Activated CD4-positive, alpha-beta memory T cell treated with anti-CD3 and anti-CD28 coated beads for 36 hours (primary cell): ENCODE measurements around the gene TPST1. TPM values are rescaled to one million over a fixed set of nuclear protein-coding genes. Genes with fewer than 3 reads are reported as not detected.
A peak's percentile ranks its signal among the peaks of the same experiment; 100 is the strongest.
"Not testable (repeated sequence)": the region's sequence is repeated elsewhere in the genome, so short reads cannot be mapped to it uniquely, and the experiment has no call there.

Experiments used
- CTCF ChIA-PET: fragments of 350-600 bp; sonication (Branson Sonifier 250); formaldehyde crosslinking; loops from one replicate; lab custom pipeline; 2021; ENCODE audit warnings: antibody characterized with exemption, inconsistent platforms; lab: Charles Lee
- POLR2A ChIA-PET: fragments of 350-600 bp; sonication (Branson Sonifier 250); formaldehyde crosslinking; loops from one replicate; lab custom pipeline; 2021; ENCODE audit warnings: antibody characterized with exemption; lab: Charles Lee
- DNase-seq: peaks from one replicate; pipeline ENCODE4 v3.0.0-alpha.2; 2020
- H3K27ac Mint-ChIP-seq: one replicate; pipeline ENCODE4 v1.8.0; 2021; ENCODE audit warnings: mixed read lengths
- H3K27me3 Mint-ChIP-seq: one replicate; pipeline ENCODE4 v1.8.0; 2021; ENCODE audit warnings: mixed read lengths
- H3K36me3 Mint-ChIP-seq: one replicate; pipeline ENCODE4 v1.8.0; 2021; ENCODE audit warnings: mixed read lengths
- H3K4me1 Mint-ChIP-seq: one replicate; pipeline ENCODE4 v1.8.0; 2021; ENCODE audit warnings: low read depth, mixed read lengths
- H3K4me3 Mint-ChIP-seq: one replicate; pipeline ENCODE4 v1.8.0; 2021; ENCODE audit warnings: mild to moderate bottlenecking, mixed read lengths
- H3K9me3 Mint-ChIP-seq: one replicate; pipeline ENCODE4 v1.8.0; 2021; ENCODE audit warnings: mixed read lengths
- intact Hi-C: fragments of 100-400 bp; cut with micrococcal nuclease; formaldehyde crosslinking; loops from one replicate; pipeline ENCODE4 v1.15.1; 2023
- total RNA-seq, 2 experiments: library from RNA; stranded (reverse); gene quantifications; one replicate each; pipeline ENCODE4 v1.2.3, GENCODE V29; 2021

TPST1 gene
- under 1 TPM; 0.62 to 0.94 TPM for total RNA-seq

- H3K27me3 Mint-ChIP-seq = peaks cover 21% of the 10 kb centered on the region
- POLR2A ChIA-PET = no interaction called here
- peaks cover 28% of the 10 kb centered on the region for H3K4me1 Mint-ChIP-seq
- no peaks in the 10 kb centered on the region for H3K36me3 Mint-ChIP-seq
- H3K27ac Mint-ChIP-seq = no peak within 1 kb of the TSS
- CTCF ChIA-PET = interaction anchor here (0.7 to 1.5 kb wide), 5 partner anchors 35 to 224 kb away, joined by 3 to 6 read pairs (median 3); no protein-coding TSS in a partner anchor
- peak within 1 kb of the TSS; percentile 81 for H3K4me3 Mint-ChIP-seq
- DNase-seq = peak; percentile 84
- H3K9me3 Mint-ChIP-seq = no peaks in the 10 kb centered on the region
- intact Hi-C loops = loop anchor here (10.0 kb wide), 1 partner anchor 90 kb away; the partner anchor contains the start of gene CRCP
Observed at GRCh38 chr7:66204822-66205740, at the start of gene TPST1. TSS of gene TPST1 (plus strand) at chr7:66205334. CDS start at chr7:66240426, 35,092 bp downstream.

DNA sequence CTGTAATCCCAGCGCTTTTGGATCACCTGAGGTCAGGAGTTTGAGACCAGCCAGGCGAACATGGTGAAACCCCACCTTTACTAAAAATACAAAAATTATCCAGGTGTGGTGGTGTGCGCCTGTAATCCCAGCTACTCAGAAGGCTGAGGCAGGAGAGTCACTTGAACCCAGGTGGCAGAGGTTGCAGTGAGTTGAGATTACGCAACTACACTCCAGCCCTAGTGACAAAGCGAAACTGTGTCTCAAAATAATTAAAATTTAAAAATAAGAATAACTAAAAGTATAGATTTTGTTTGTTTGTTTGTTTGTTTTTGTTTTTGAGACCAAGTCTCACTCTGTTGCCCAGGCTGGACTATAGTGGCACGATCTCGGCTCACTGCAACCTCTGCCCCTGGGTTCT, 49.1 kb upstream of the TPST1 start:
- H3K27ac Mint-ChIP-seq, intact Hi-C loops, H3K4me3 Mint-ChIP-seq, POLR2A ChIA-PET, H3K4me1 Mint-ChIP-seq, CTCF ChIA-PET, DNase-seq, H3K27me3 Mint-ChIP-seq: not testable (repeated sequence)
- peaks cover 16% of the 10 kb centered on the region for H3K9me3 Mint-ChIP-seq
- H3K36me3 Mint-ChIP-seq = peaks cover 56% of the 10 kb centered on the region

DNA sequence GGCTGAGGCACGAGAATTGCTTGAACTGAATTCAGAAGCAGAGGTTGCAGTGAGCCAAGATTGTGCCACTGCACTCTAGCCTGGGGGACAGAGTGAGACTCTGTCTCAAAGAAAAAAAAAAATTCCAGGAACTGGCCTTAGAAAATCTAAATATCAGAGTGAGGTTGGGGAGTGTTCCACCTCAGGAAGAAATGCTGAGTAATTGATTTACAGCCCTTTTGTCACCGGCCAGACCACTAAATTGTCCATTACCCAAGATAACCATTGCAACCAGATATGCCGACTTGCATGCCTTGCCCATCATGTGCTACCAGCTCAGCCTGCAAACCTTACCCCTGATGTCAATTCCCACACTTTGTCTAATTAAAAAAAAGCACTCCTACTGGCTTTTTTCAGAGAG, 48.1 kb upstream of the TPST1 start:
- peaks cover 16% of the 10 kb centered on the region for H3K9me3 Mint-ChIP-seq
- ChIA-PET POLR2A (no interaction called here), CTCF (no interaction called here)
- no peak for DNase-seq
- no peaks in the 10 kb centered on the region for H3K4me1 Mint-ChIP-seq
- H3K36me3 Mint-ChIP-seq = peaks cover 49% of the 10 kb centered on the region
- H3K27me3 Mint-ChIP-seq = no peaks in the 10 kb centered on the region
- no peak overlapping the region for H3K4me3 Mint-ChIP-seq
- intact Hi-C loops = no loop called here
- no peak overlapping the region for H3K27ac Mint-ChIP-seq

DNA sequence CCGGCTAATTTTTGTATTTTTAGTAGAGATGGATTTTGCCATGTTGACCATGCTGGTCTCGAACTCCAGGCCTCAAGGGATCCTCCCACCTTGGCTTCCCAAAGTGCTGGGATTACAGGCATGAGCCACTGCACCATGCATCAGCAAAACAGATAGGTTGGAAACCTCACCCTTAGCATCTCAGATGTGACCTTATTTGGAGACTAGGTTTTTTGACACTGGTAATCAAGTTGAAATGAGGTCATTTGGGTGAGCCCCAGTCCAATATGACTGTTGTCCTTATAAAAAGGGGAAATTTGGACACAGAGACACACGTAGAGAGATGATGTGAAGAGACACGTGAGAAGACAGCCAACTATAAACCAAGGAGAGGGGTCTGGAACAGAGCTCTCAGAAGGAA, 42.5 kb upstream of the TPST1 start:
- no peak for DNase-seq
- no peak overlapping the region for H3K4me3 Mint-ChIP-seq
- no peaks in the 10 kb centered on the region for H3K4me1 Mint-ChIP-seq
- no peaks in the 10 kb centered on the region for H3K27me3 Mint-ChIP-seq
- CTCF ChIA-PET = no interaction called here
- intact Hi-C loops = no loop called here
- H3K36me3 Mint-ChIP-seq = peaks cover 14% of the 10 kb centered on the region
- POLR2A ChIA-PET = no interaction called here
- peaks cover 14% of the 10 kb centered on the region for H3K9me3 Mint-ChIP-seq
- H3K27ac Mint-ChIP-seq = no peak overlapping the region

DNA sequence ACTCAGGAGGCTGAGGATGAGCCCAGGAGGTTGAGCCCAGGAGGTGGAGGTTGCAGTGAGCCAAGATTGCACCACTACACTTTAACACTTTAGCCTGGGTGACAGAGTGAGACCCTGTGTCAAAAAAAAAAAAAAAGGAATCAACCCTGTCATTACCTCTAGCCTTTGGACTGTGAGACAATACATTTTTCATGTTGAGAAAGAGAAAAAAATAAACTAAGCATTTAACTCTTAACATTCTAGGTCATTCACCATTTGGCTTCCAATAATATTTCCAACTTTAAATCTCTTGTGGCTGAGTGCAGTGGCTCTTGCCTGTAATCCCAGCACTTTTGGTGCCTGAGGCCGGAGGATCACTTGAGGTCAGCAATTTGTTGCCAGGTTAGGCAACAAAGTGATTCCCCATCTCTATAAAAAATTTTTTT, 41.9 kb upstream of the TPST1 start:
- ChIA-PET CTCF (no interaction called here), POLR2A (no interaction called here)
- H3K27ac Mint-ChIP-seq = no peak overlapping the region
- H3K4me3 Mint-ChIP-seq = no peak overlapping the region
- no peaks in the 10 kb centered on the region for H3K27me3 Mint-ChIP-seq
- intact Hi-C loops = no loop called here
- no peaks in the 10 kb centered on the region for H3K4me1 Mint-ChIP-seq
- no peak for DNase-seq
- peaks cover 11% of the 10 kb centered on the region for H3K9me3 Mint-ChIP-seq
- H3K36me3 Mint-ChIP-seq = peaks cover 11% of the 10 kb centered on the region

DNA sequence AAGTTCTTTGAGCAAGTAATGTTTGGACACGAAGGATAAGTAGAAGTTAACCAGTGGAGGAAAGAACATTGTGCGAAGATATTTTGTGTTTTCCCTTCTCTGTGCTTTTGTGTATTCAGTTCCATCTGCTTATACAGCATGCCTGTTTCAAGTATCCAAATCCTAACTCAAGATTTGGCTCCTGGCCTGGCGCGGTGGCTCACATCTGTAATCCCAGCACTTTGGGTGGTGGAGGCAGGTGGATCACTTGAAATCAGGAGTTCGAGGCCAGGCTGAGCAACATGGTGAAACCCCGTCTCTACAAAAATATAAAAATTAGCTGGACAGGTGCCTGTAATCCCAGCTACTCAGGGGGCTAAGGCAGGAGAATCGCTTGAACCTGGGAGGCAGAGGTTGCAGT, 40.8 kb upstream of the TPST1 start:
- intact Hi-C loops = no loop called here
- Mint-ChIP-seq H3K27me3 (no peaks in the 10 kb centered on the region), H3K9me3 (peaks cover 3% of the 10 kb centered on the region), H3K27ac (no peak overlapping the region), H3K4me3 (no peak overlapping the region), H3K36me3 (peaks cover 3% of the 10 kb centered on the region), H3K4me1 (no peaks in the 10 kb centered on the region)
- ChIA-PET POLR2A (no interaction called here), CTCF (no interaction called here)
- no peak for DNase-seq

DNA sequence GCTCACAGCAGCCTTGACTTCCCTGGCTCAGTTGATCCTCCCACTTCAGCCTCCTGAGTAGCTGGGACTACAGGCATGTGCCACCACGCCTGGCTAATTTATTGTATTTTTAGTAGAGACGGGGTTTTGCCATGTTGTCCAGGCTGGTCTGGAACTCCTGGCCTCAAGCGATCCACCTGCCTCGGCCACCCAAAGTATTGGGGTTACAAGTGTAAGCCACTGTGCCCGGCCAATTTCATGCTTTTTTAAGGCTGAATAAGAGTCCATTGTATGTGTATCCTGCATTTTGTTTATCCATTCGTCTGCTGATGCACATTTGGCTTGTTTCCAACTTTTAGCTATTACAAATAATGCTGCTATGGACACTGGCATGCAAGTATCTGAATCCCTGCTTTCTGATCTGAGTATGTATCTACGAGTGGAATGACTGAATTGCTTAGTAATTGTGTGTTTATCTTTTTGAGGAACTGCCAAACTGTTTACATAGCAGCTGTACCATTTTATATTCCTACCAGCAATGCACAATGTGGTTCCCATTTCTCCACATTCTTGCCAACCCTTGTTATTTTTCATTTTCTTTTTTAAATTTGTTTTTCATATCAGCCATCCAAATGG, 37.3 kb upstream of the TPST1 start:
- CTCF ChIA-PET = no interaction called here
- no peaks in the 10 kb centered on the region for H3K4me1 Mint-ChIP-seq
- intact Hi-C loops = no loop called here
- POLR2A ChIA-PET = no interaction called here
- H3K27me3 Mint-ChIP-seq = no peaks in the 10 kb centered on the region
- no peak overlapping the region for H3K27ac Mint-ChIP-seq
- no peak for DNase-seq
- no peaks in the 10 kb centered on the region for H3K9me3 Mint-ChIP-seq
- H3K36me3 Mint-ChIP-seq = no peaks in the 10 kb centered on the region
- no peak overlapping the region for H3K4me3 Mint-ChIP-seq

DNA sequence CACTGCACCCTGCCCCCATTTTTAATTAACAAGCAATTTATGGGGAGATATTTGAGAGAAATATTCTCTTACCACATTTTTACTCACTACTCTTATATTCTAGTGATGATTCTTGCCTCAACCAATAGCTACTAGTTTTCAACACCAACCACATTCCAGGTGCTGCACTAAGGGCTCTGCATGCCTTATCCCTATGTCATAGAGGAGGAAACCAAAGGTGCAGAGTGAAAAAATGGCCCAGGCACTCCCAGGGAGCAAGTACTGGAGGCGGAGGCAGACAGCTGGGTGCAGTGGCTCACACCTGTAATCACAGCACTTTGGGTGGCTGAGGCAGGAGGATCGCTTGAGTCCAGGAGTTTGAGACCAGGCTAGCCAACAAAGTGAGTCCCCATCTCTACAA, 35.5 kb upstream of the TPST1 start:
- H3K27ac Mint-ChIP-seq = no peak overlapping the region
- H3K9me3 Mint-ChIP-seq = no peaks in the 10 kb centered on the region
- intact Hi-C loops = no loop called here
- POLR2A ChIA-PET = no interaction called here
- no peaks in the 10 kb centered on the region for H3K27me3 Mint-ChIP-seq
- H3K4me1 Mint-ChIP-seq = no peaks in the 10 kb centered on the region
- H3K36me3 Mint-ChIP-seq = no peaks in the 10 kb centered on the region
- CTCF ChIA-PET = no interaction called here
- DNase-seq = no peak
- no peak overlapping the region for H3K4me3 Mint-ChIP-seq

- H3K9me3 Mint-ChIP-seq = no peaks in the 10 kb centered on the region
- H3K27me3 Mint-ChIP-seq = no peaks in the 10 kb centered on the region
- no peaks in the 10 kb centered on the region for H3K4me1 Mint-ChIP-seq
- no peaks in the 10 kb centered on the region for H3K36me3 Mint-ChIP-seq
- DNase-seq = no peak
- intact Hi-C loops = no loop called here
- ChIA-PET POLR2A (no interaction called here), CTCF (interaction anchor here (0.6 to 1.2 kb wide), 2 partner anchors 34 to 414 kb away, joined by 3 to 4 read pairs; partner anchors contain the start of gene TPST1)
- no peak overlapping the region for H3K4me3 Mint-ChIP-seq
- no peak overlapping the region for H3K27ac Mint-ChIP-seq
Observed at GRCh38 chr7:66170309-66171231, 34.6 kb upstream of the TPST1 start.

GRCh38 chr7:66172536-66173401, 32.4 kb upstream of the TPST1 start:
- DNase-seq = peak; percentile 10
- H3K27ac Mint-ChIP-seq, H3K36me3 Mint-ChIP-seq, CTCF ChIA-PET, H3K4me1 Mint-ChIP-seq, H3K27me3 Mint-ChIP-seq, intact Hi-C loops, H3K9me3 Mint-ChIP-seq, POLR2A ChIA-PET, H3K4me3 Mint-ChIP-seq: not testable (repeated sequence)

DNA sequence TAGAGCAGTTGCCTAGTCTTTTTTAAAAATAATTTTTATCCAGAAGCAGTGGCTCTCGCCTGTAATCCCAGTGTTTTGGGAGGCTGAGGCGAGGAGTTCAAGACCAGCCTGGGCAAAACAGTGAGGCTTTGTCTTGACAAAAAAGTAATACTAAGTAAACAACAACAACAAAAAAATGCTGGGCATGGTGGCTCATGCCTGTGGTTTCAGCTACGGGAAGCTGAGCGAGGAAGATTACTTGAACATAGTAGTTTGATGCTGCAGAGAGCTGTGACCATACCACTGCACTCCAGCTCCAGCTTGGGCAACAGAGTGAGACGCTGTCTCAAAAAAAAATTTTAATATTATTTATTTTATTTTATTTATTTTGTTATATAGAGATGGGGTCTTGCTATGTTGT, 31.3 kb upstream of the TPST1 start:
- POLR2A ChIA-PET = no interaction called here

More for the DNA sequence above, 31.3 kb upstream of the TPST1 start:
- DNase-seq = no peak
- H3K9me3 Mint-ChIP-seq = peaks cover 3% of the 10 kb centered on the region
- intact Hi-C loops = no loop called here
- no peak overlapping the region for H3K27ac Mint-ChIP-seq
- H3K4me3 Mint-ChIP-seq = no peak overlapping the region
- no peaks in the 10 kb centered on the region for H3K27me3 Mint-ChIP-seq
- CTCF ChIA-PET = no interaction called here
- H3K4me1 Mint-ChIP-seq = no peaks in the 10 kb centered on the region
- no peaks in the 10 kb centered on the region for H3K36me3 Mint-ChIP-seq
